GM13977 (cell line): ENCODE data around the gene ZNF184.

Experiments
- DNase-seq: peaks from one replicate; pipeline ENCODE4 v3.0.0; 2012; ENCODE audit warnings: low spot score
- in situ Hi-C: fragments of 300-500 bp; cut with MboI; formaldehyde crosslinking; loops from one replicate; pipeline ENCODE4 v1.12.0; 2022; ENCODE audit warnings: low sequenced_read_pairs, low pct_unique_long_range_greater_than_20kb, mixed read lengths, inconsistent platforms; ENCODE audit not compliant: unreplicated experiment
- TF ChIP-seq, protein P1 (sequence below): IDR thresholded peaks from 2 replicates; pipeline ENCODE4 v1.5.1; 2012; ENCODE audit warnings: mild to moderate bottlenecking, control low read depth; ENCODE audit not compliant: insufficient read depth; ENCODE audit errors: extremely low read depth, missing control alignments

ZNF184 gene

GRCh38 chr6:27448456-27448855, 24.4 kb downstream of the ZNF184 start:
- in situ Hi-C loops, result no loop called here
- TF ChIP-seq, protein P1, sequence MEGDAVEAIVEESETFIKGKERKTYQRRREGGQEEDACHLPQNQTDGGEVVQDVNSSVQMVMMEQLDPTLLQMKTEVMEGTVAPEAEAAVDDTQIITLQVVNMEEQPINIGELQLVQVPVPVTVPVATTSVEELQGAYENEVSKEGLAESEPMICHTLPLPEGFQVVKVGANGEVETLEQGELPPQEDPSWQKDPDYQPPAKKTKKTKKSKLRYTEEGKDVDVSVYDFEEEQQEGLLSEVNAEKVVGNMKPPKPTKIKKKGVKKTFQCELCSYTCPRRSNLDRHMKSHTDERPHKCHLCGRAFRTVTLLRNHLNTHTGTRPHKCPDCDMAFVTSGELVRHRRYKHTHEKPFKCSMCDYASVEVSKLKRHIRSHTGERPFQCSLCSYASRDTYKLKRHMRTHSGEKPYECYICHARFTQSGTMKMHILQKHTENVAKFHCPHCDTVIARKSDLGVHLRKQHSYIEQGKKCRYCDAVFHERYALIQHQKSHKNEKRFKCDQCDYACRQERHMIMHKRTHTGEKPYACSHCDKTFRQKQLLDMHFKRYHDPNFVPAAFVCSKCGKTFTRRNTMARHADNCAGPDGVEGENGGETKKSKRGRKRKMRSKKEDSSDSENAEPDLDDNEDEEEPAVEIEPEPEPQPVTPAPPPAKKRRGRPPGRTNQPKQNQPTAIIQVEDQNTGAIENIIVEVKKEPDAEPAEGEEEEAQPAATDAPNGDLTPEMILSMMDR, result no peak
- DNase-seq, result no peak

DNA sequence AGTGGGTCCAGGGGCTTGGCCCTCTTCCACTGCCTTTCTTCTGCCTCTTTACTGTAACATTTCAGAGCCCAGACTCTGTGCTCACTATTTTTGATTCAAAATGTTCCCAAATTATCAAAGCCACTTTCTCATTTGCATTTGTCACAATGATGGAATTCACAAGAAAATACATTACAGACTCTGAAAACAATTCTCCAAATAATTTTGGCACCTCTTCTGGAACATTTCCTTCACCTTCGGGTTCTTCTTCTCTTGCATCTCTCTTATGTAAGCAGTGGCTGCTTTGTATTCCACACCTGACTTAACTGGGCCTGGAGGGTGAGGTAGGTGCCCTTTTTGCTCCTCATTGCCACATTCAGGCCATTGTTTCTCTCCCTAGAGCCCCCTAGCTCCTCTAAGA, 30.0 kb downstream of the ZNF184 start:
- TF ChIP-seq, protein P1, result no peak
- no peak for DNase-seq
- in situ Hi-C loops, result no loop called here

DNA sequence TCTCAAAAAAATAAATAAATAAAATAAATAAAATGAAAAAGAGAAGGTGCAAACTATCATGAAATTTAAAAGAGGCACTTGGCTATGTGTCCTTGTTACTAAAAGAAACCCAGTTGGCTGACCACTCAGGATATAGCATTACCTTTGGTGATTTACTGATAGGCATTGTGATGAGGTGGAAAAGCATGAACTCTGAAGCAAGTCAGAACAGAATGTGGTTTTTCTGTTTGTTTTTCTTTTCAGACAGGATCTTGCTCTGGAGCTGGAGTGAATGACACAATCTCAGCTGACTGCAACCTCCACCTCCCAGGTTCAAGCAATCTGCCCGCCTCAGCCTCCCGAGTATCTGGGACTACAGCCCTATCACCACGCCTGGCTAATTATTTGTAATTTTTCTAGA, 31.9 kb downstream of the ZNF184 start:
- in situ Hi-C loops, result no loop called here
- TF ChIP-seq, protein P1, result no peak
- no peak for DNase-seq

- in situ Hi-C loops, result no loop called here
- DNase-seq, result no peak
- TF ChIP-seq, protein P1, result no peak
Observed at GRCh38 chr6:27439371-27439770, 33.5 kb downstream of the ZNF184 start.

- in situ Hi-C loops, result no loop called here
- DNase-seq, result no peak
- TF ChIP-seq, protein P1, result no peak
Observed at GRCh38 chr6:27433714-27434113, 39.2 kb downstream of the ZNF184 start.

- TF ChIP-seq, protein P1, result no peak
- in situ Hi-C loops, result no loop called here
- no peak for DNase-seq
Observed at GRCh38 chr6:27428966-27429365, 43.9 kb downstream of the ZNF184 start.

DNA sequence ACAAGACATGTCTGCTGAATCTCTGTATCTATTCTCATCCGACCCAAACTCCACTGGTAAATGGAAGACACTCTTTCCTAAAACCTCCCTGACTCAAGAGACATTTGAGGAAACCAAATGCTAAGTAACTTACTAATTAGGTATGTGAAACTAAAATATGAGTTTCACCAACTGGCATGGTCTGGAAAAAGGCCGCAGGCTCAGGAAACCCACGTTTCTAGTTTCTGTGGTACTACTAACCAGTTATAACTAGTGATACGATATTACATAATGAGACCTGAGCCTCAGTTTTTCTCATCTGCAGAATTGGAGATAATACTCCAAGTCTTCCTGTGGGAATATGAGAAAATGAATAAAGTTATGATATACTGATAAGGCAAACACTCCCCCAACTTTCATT, 44.4 kb downstream of the ZNF184 start:
- TF ChIP-seq, protein P1, result no peak
- no peak for DNase-seq
- in situ Hi-C loops, result no loop called here
